Endothelial cell of umbilical vein (primary cell): ENCODE results near the gene PCDHA13. TPM values are rescaled to one million over a fixed set of nuclear protein-coding genes. Genes with fewer than 3 reads are reported as not detected.

Experiments used
- BruUV-seq: library from RNA; stranded (reverse); fragments of 400-500 nt; replicated peaks from 2 replicates; lab custom pipeline; 2021; lab: Mats Ljungman, UMichigan
- CTCF ChIA-PET: fragments of 300-600, 350-600 bp; sonication (Branson Sonifier 250); formaldehyde crosslinking; loops from one replicate; lab custom pipeline; 2021; ENCODE audit warnings: antibody characterized with exemption, inconsistent platforms; lab: Charles Lee
- POLR2A ChIA-PET: fragments of 300-600, 350-600 bp; sonication (Branson Sonifier 250); formaldehyde crosslinking; loops from one replicate; lab custom pipeline; 2021; ENCODE audit warnings: antibody characterized with exemption, inconsistent platforms; lab: Charles Lee
- DNase-seq: peaks from one replicate; pipeline ENCODE4 v3.0.0-alpha.2; 2011; ENCODE audit warnings: low read depth, low spot score
- FAIRE-seq: peaks from 2 replicates; lab custom pipeline; 2011; peaks lifted over from hg19 to GRCh38; lab: Jason Lieb, UNC
- H2AFZ ChIP-seq: 2 replicates; pipeline ENCODE4 v1.6.0; 2012; ENCODE audit warnings: low read depth, low read length, control low read depth, inconsistent platforms
- H3K27ac ChIP-seq: 2 replicates; pipeline ENCODE4 v1.5.1; 2011; ENCODE audit warnings: low read depth, mild to moderate bottlenecking, control low read depth, low read length, moderate library complexity; ENCODE audit not compliant: insufficient read depth
- H3K27me3 ChIP-seq, 2 experiments: 2 replicates each; pipeline versions ENCODE4 v1.6.0 to v1.6.1; 2011; ENCODE audit warnings: low read length in 2 of 2, mixed read lengths in 1 of 2; ENCODE audit not compliant: control insufficient read depth in 2 of 2, insufficient read depth in 2 of 2
- H3K36me3 ChIP-seq, 2 experiments: 2 replicates in 1 of 2; 3 replicates in 1 of 2; pipeline ENCODE4 v1.5.1; 2011; ENCODE audit warnings: low read length in 2 of 2, mild to moderate bottlenecking in 1 of 2, moderate library complexity in 1 of 2; ENCODE audit not compliant: control insufficient read depth in 2 of 2, insufficient read depth in 2 of 2; ENCODE audit errors: extremely low read depth in 1 of 2
- H3K4me1 ChIP-seq: 3 replicates; pipeline ENCODE4 v1.5.1; 2011; ENCODE audit warnings: mild to moderate bottlenecking, low read length; ENCODE audit not compliant: control insufficient read depth, insufficient read depth; ENCODE audit errors: extremely low read depth
- H3K4me2 ChIP-seq: 2 replicates; pipeline ENCODE4 v1.6.1; 2011; ENCODE audit warnings: low read length, control low read depth, mixed read lengths; ENCODE audit not compliant: insufficient read depth
- H3K4me3 ChIP-seq, 3 experiments: fragments of 200-600 bp in 1 of 3; sonication (generic), shearing (Covaris generic) in 1 of 3; replicated peaks in 1 of 3; 2 replicates each; pipeline ENCODE4 v1.5.1; 2011 to 2016; ENCODE audit warnings: control low read depth in 3 of 3, low read length in 3 of 3, mild to moderate bottlenecking in 2 of 3, inconsistent platforms in 1 of 3, low read depth in 1 of 3, moderate library complexity in 1 of 3; ENCODE audit not compliant: insufficient read depth in 1 of 3
- H3K79me2 ChIP-seq: 2 replicates; pipeline ENCODE4 v1.6.0; 2012; ENCODE audit warnings: low read length, inconsistent platforms; ENCODE audit not compliant: control insufficient read depth, insufficient read depth
- H3K9ac ChIP-seq: replicated peaks from 2 replicates; pipeline ENCODE3; 2011; ENCODE audit warnings: low read length, control low read depth; ENCODE audit not compliant: insufficient read depth; ENCODE audit errors: extremely low read depth
- H3K9me1 ChIP-seq: replicated peaks from 3 replicates; pipeline ENCODE4 v1.6.0; 2011; ENCODE audit warnings: mild to moderate bottlenecking, low read length; ENCODE audit not compliant: control insufficient read depth, insufficient read depth; ENCODE audit errors: extremely low read depth
- H3K9me3 ChIP-seq: replicated peaks from 2 replicates; pipeline ENCODE4 v1.5.1; 2012; ENCODE audit warnings: low read length, inconsistent platforms; ENCODE audit not compliant: control insufficient read depth, insufficient read depth
- H4K20me1 ChIP-seq: replicated peaks from 2 replicates; pipeline ENCODE3; 2011; ENCODE audit warnings: mild to moderate bottlenecking, low read length; ENCODE audit not compliant: control insufficient read depth, insufficient read depth; ENCODE audit errors: extremely low read depth
- EZH2 ChIP-seq: IDR thresholded peaks from 2 replicates; pipeline ENCODE4 v1.6.1; 2012; ENCODE audit warnings: borderline replicate concordance, low read depth, mild to moderate bottlenecking, moderate library complexity, low read length, inconsistent platforms; ENCODE audit not compliant: severe bottlenecking
- FOS ChIP-seq: IDR thresholded peaks from 2 replicates; pipeline ENCODE4 v1.6.1; 2011; ENCODE audit warnings: mild to moderate bottlenecking, low read length, moderate library complexity, borderline replicate concordance; ENCODE audit not compliant: insufficient read depth
- GATA2 ChIP-seq: IDR thresholded peaks from 2 replicates; pipeline ENCODE4 v1.7.0; 2011; ENCODE audit warnings: low read depth, mild to moderate bottlenecking, moderate library complexity, mixed read lengths, low read length; ENCODE audit not compliant: insufficient read length, insufficient read depth
- JUN ChIP-seq: IDR thresholded peaks from 2 replicates; pipeline ENCODE4 v1.6.1; 2011; ENCODE audit warnings: borderline replicate concordance, low read depth; ENCODE audit not compliant: insufficient read length, insufficient read depth
- MYC ChIP-seq: IDR thresholded peaks from one replicate; pipeline ENCODE4 v1.6.1; 2011; ENCODE audit warnings: mild to moderate bottlenecking, low read depth, low read length
- POLR2A ChIP-seq: IDR thresholded peaks from 2 replicates; pipeline ENCODE4 v1.6.1; 2012; ENCODE audit warnings: low read depth, mild to moderate bottlenecking, control low read depth, low read length
- POLR2AphosphoS5 ChIP-seq: IDR thresholded peaks from 2 replicates; pipeline ENCODE4 v1.6.1; 2012; ENCODE audit warnings: low read depth, mild to moderate bottlenecking, control low read depth, low read length, moderate library complexity; ENCODE audit not compliant: insufficient read depth
- dilution Hi-C: fragments of 300-500 bp; cut with MboI; formaldehyde crosslinking; loops from one replicate; pipeline ENCODE4 v1.15.0; 2019; ENCODE audit warnings: low sequenced_read_pairs; ENCODE audit not compliant: extremely low pct_ligation_motif_present
- intact Hi-C: fragments of 100-400 bp; cut with micrococcal nuclease; formaldehyde crosslinking; loops from one replicate; pipeline ENCODE4 v1.10.0; 2022
- polyA plus RNA-seq, 4 experiments: library from polyadenylated mRNA; depleted of rRNA in 3 of 4; stranded (reverse) in 3 of 4; unstranded in 1 of 4; fragments of >200 nt; gene quantifications; 2 replicates each; pipeline versions ENCODE4 v1.2.1 to v1.2.3, GENCODE V29; 2011 to 2012; ENCODE audit warnings: missing spikeins in 1 of 4
- total RNA-seq: library from RNA; stranded (reverse); gene quantifications from 2 replicates; pipeline ENCODE4 v1.2.3, GENCODE V29; 2021
- TF ChIP-seq, protein P1 (sequence below), 2 donors: IDR thresholded peaks; 1 replicate in 1 of 2; 2 replicates in 1 of 2; pipeline ENCODE4 v1.5.1; 2011; ENCODE audit warnings: low read length in 2 of 2, mild to moderate bottlenecking in 2 of 2, moderate library complexity in 2 of 2, control low read depth in 1 of 2, inconsistent platforms in 1 of 2, low read depth in 1 of 2; ENCODE audit not compliant: insufficient read depth in 1 of 2; ENCODE audit errors: extremely low read depth in 1 of 2
- TF ChIP-seq, protein P2 (sequence below): IDR thresholded peaks from 2 replicates; pipeline ENCODE4 v1.6.1; 2011; ENCODE audit not compliant: insufficient read depth, insufficient read length

PCDHA13 gene
- total and polyA plus RNA-seq, 2 donors (not counting 3 experiments of a cell fraction or from before 2014, with no cell fraction given) = not detected

DNA sequence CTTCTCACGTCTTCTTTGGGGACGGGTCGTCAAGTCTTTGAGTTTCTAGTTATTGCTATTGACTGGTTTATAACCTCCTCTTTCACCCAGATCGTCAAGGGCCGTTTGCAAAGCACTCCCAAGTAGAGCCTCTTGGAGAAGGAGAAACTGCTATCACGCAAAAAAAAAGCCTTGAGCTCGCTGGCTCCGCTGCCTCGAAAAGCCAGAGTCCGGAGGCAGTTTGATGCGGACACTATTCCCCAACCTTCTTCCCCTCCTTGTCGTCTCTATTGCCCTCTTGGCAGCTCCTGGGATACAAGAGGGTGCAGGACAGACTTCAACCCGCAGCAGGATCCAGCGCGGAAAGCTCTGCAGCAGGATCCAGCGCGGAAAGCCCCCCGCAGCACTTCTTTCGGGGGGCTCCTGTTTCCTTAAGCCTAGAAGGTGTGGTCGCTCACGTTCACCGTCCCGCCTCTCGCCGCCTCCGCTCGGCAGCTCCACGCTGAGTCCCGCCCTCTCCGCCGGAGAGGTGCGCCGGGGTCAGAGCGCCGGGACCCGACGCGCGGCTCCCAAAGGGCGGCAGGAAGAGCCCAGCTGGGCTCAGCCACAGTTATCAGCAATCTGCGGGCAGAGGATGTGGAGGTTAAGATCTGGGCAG is 44.0 kb downstream of the PCDHA13 start, which contains the start of gene PCDHAC1:
TSS of gene PCDHAC1 (plus strand) at position 494 of the 637 bp plus-strand sequence. CDS start 594 bp downstream, outside the sequence.
- peak within 1 kb of the TSS in 2 of 3 experiments; percentile 1 to 23 for H3K4me3 ChIP-seq
- H3K27ac ChIP-seq = no peak within 1 kb of the TSS
- CTCF ChIA-PET = interaction anchor here (1.5 to 2.4 kb wide), 3 partner anchors 102 to 114 kb away, joined by 4 to 34 read pairs (median 8); no protein-coding TSS in a partner anchor
- no peaks in the 10 kb centered on the region for H3K79me2 ChIP-seq
- FAIRE-seq (no peak), DNase-seq (no peak)
- TF ChIP-seq JUN (no peak), EZH2 (peak; percentile 9)
- peak within 1 kb of the TSS; percentile 3 for H3K4me2 ChIP-seq
- dilution Hi-C loops = no loop called here
- H3K9ac ChIP-seq = no peak within 1 kb of the TSS
- no peaks in the 10 kb centered on the region for H3K36me3 ChIP-seq
- intact Hi-C loops = loop anchor here (1.0 to 5.0 kb wide), 2 partner anchors 44 to 115 kb away; partner anchors contain the start of gene PCDHA13
- H3K4me1 ChIP-seq = peaks cover 2% of the 10 kb centered on the region
- H3K9me1 ChIP-seq = no peaks in the 10 kb centered on the region
- peak within 1 kb of the TSS; percentile 69 for H2AFZ ChIP-seq
- peaks cover 23 to 25% of the 10 kb centered on the region in 2 experiments for H3K27me3 ChIP-seq
- no peaks in the 10 kb centered on the region for H4K20me1 ChIP-seq
- no TSS peak for BruUV-seq
- POLR2A ChIA-PET = no interaction called here
- no peaks in the 10 kb centered on the region for H3K9me3 ChIP-seq

DNA sequence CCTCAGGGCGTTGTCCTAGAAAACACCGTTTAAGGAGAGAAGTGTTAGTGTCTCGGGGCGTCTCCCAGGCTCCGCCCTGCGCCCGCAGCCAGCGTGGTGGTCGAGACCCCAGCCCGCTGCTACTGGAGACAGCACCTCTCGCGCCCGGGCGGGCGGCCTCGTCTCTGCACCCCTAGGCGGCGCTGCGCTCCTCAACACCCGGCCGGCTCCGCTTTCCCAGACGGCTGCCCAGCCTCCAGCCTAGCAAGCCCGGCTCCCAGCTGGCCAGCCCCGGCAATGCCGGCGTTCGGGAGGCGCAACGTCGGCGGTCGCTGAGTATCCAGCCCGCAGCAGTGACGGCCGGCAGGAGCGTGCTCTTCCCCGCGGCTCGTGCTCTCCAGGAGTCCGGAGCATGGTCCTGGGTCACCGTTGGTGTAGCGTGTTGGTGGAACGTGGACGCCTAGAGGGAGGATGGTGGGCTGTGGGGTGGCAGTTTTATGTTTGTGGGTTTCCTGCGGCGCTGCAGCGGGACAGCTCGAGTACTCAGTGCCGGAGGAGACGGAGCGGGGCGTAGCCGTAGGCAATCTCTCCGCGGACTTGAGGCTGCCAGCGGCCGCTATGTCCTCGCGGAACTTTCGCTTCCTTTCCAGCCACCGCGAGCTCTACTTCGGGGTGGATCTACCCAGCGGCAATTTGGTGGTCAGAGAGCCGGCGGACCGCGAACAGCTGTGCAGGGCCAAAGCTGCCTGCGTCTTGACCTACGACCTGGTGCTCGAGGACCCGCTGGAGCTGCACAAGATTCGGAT is 44.7 kb downstream of the PCDHA13 start:
- dilution Hi-C loops = no loop called here
- Histone ChIP-seq H3K9ac (no peak overlapping the region), H3K79me2 (no peaks in the 10 kb centered on the region), H3K27ac (no peak overlapping the region), H3K4me3 (peak overlapping the region in 2 of 3 experiments; percentile 1 to 23), H3K27me3 (peaks cover 23 to 25% of the 10 kb centered on the region in 2 experiments), H3K9me1 (no peaks in the 10 kb centered on the region), H3K36me3 (no peaks in the 10 kb centered on the region), H3K4me2 (peak overlapping the region; percentile 3), H3K4me1 (peaks cover 2% of the 10 kb centered on the region), H4K20me1 (no peaks in the 10 kb centered on the region), H2AFZ (peak overlapping the region; percentile 69), H3K9me3 (no peaks in the 10 kb centered on the region)
- ChIA-PET POLR2A (no interaction called here), CTCF (interaction anchor here (0.6 to 2.4 kb wide), 11 partner anchors 9 to 118 kb away, joined by 3 to 34 read pairs (median 4); no protein-coding TSS in a partner anchor)
- peak; percentile 77 for DNase-seq
- TF ChIP-seq POLR2AphosphoS5 (no peak), EZH2 (peak; percentile 27), GATA2 (no peak), MYC (no peak), JUN (no peak), FOS (no peak), POLR2A (no peak)
- TF ChIP-seq, protein P1, sequence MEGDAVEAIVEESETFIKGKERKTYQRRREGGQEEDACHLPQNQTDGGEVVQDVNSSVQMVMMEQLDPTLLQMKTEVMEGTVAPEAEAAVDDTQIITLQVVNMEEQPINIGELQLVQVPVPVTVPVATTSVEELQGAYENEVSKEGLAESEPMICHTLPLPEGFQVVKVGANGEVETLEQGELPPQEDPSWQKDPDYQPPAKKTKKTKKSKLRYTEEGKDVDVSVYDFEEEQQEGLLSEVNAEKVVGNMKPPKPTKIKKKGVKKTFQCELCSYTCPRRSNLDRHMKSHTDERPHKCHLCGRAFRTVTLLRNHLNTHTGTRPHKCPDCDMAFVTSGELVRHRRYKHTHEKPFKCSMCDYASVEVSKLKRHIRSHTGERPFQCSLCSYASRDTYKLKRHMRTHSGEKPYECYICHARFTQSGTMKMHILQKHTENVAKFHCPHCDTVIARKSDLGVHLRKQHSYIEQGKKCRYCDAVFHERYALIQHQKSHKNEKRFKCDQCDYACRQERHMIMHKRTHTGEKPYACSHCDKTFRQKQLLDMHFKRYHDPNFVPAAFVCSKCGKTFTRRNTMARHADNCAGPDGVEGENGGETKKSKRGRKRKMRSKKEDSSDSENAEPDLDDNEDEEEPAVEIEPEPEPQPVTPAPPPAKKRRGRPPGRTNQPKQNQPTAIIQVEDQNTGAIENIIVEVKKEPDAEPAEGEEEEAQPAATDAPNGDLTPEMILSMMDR (IDR thresholded peaks at IDR 0.05; ENCODE audit: extremely low read depth in 1 of 2, insufficient read depth in 1 of 2, low read depth in 1 of 2, low read length in 2 of 2) = peak; percentile 87 to 96
- TF ChIP-seq, protein P2, sequence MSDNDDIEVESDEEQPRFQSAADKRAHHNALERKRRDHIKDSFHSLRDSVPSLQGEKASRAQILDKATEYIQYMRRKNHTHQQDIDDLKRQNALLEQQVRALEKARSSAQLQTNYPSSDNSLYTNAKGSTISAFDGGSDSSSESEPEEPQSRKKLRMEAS = no peak
- FAIRE-seq = peak; percentile 70
- intact Hi-C loops = loop anchor here (1.0 to 5.0 kb wide), 2 partner anchors 44 to 115 kb away; partner anchors contain the start of gene PCDHA13
- no TSS peak for BruUV-seq
